Mucosa of rectum (tissue), 2 donors: Measurements from ENCODE around the gene UBASH3A.
"Not testable (repeated sequence)": the region's sequence is repeated elsewhere in the genome, so short reads cannot be mapped to it uniquely, and the experiment has no call there.

ENCODE experiments used
- H3K27ac ChIP-seq, 2 donors: one replicate each; pipeline ENCODE4 v1.7.0; 2013; ENCODE audit warnings: inconsistent platforms in 2 of 2, low read depth in 2 of 2, low read length in 2 of 2
- H3K27me3 ChIP-seq, 2 donors: one replicate each; pipeline ENCODE4 v1.7.0; 2013; ENCODE audit warnings: low read length in 2 of 2; ENCODE audit not compliant: control insufficient read depth in 2 of 2, insufficient read depth in 2 of 2
- H3K36me3 ChIP-seq, 2 donors: one replicate each; pipeline ENCODE4 v1.7.0; 2013; ENCODE audit warnings: low read length in 2 of 2; ENCODE audit not compliant: control insufficient read depth in 2 of 2, insufficient read depth in 2 of 2
- H3K4me1 ChIP-seq, 2 donors: one replicate each; pipeline ENCODE4 v1.7.0; 2013; ENCODE audit warnings: low read length in 2 of 2, mild to moderate bottlenecking in 1 of 2; ENCODE audit not compliant: control insufficient read depth in 2 of 2, insufficient read depth in 2 of 2
- H3K4me3 ChIP-seq, 2 donors: one replicate each; pipeline ENCODE4 v1.7.0; 2013; ENCODE audit warnings: low read length in 2 of 2
- H3K9ac ChIP-seq, 2 donors: one replicate each; pipeline ENCODE4 v1.7.0; 2013; ENCODE audit warnings: low read length in 2 of 2, low read depth in 1 of 2, mild to moderate bottlenecking in 1 of 2
- H3K9me3 ChIP-seq, 2 donors: one replicate each; pipeline ENCODE4 v1.7.0; 2013; ENCODE audit warnings: low read length in 2 of 2; ENCODE audit not compliant: control insufficient read depth in 2 of 2
- donor health status: healthy.
- donor health status: Normal muscosa, but diverticular disease.

UBASH3A gene

GRCh38 chr21:42406866-42407265, 3.2 kb downstream of the UBASH3A start:
- Histone ChIP-seq H3K36me3 (no peaks in the 10 kb centered on the region), H3K9me3 (no peaks in the 10 kb centered on the region), H3K4me1 (no peaks in the 10 kb centered on the region), H3K4me3 (peak overlapping the region in 1 of 2 donors; percentile 55), H3K27me3 (no peaks in the 10 kb centered on the region), H3K9ac (peak overlapping the region in 1 of 2 donors; percentile 24), H3K27ac (no peak overlapping the region)

GRCh38 chr21:42407476-42407875, 3.8 kb downstream of the UBASH3A start:
- no peaks in the 10 kb centered on the region for H3K36me3 ChIP-seq
- no peaks in the 10 kb centered on the region for H3K9me3 ChIP-seq
- H3K4me3 ChIP-seq: no peak overlapping the region
- H3K9ac ChIP-seq: no peak overlapping the region
- H3K27me3 ChIP-seq: no peaks in the 10 kb centered on the region
- H3K4me1 ChIP-seq: no peaks in the 10 kb centered on the region
- H3K27ac ChIP-seq: no peak overlapping the region

- not testable (repeated sequence) for H3K4me3 ChIP-seq, H3K9me3 ChIP-seq, H3K4me1 ChIP-seq, H3K9ac ChIP-seq, H3K36me3 ChIP-seq, H3K27ac ChIP-seq, H3K27me3 ChIP-seq
Observed at GRCh38 chr21:42408718-42409117, 5.0 kb downstream of the UBASH3A start.

- no peaks in the 10 kb centered on the region for H3K4me1 ChIP-seq
- no peak overlapping the region for H3K4me3 ChIP-seq
- H3K27ac ChIP-seq: no peak overlapping the region
- H3K9ac ChIP-seq: no peak overlapping the region
- H3K27me3 ChIP-seq: no peaks in the 10 kb centered on the region
- no peaks in the 10 kb centered on the region for H3K9me3 ChIP-seq
- no peaks in the 10 kb centered on the region for H3K36me3 ChIP-seq
Observed at GRCh38 chr21:42409366-42409765, 5.7 kb downstream of the UBASH3A start.

GRCh38 chr21:42411197-42411869, 7.6 kb downstream of the UBASH3A start:
- H3K27ac ChIP-seq: no peak overlapping the region
- no peak overlapping the region for H3K9ac ChIP-seq
- H3K4me3 ChIP-seq: no peak overlapping the region
- H3K9me3 ChIP-seq: no peaks in the 10 kb centered on the region
- H3K36me3 ChIP-seq: no peaks in the 10 kb centered on the region
- H3K27me3 ChIP-seq: no peaks in the 10 kb centered on the region
- no peaks in the 10 kb centered on the region for H3K4me1 ChIP-seq

GRCh38 chr21:42411891-42412635, 8.4 kb downstream of the UBASH3A start:
- Histone ChIP-seq H3K9ac (no peak overlapping the region), H3K27me3 (no peaks in the 10 kb centered on the region), H3K27ac (no peak overlapping the region), H3K9me3 (no peaks in the 10 kb centered on the region), H3K4me3 (no peak overlapping the region), H3K36me3 (no peaks in the 10 kb centered on the region), H3K4me1 (no peaks in the 10 kb centered on the region)

GRCh38 chr21:42412636-42412933, 8.9 kb downstream of the UBASH3A start:
- Histone ChIP-seq H3K27me3 (no peaks in the 10 kb centered on the region), H3K36me3 (no peaks in the 10 kb centered on the region), H3K4me1 (no peaks in the 10 kb centered on the region), H3K4me3 (no peak overlapping the region), H3K27ac (no peak overlapping the region), H3K9ac (no peak overlapping the region), H3K9me3 (no peaks in the 10 kb centered on the region)

GRCh38 chr21:42413093-42413492, 9.4 kb downstream of the UBASH3A start:
- Histone ChIP-seq H3K27me3 (no peaks in the 10 kb centered on the region), H3K36me3 (no peaks in the 10 kb centered on the region), H3K9ac (no peak overlapping the region), H3K9me3 (no peaks in the 10 kb centered on the region), H3K4me1 (no peaks in the 10 kb centered on the region), H3K27ac (no peak overlapping the region), H3K4me3 (no peak overlapping the region)

GRCh38 chr21:42413500-42413899, 9.8 kb downstream of the UBASH3A start:
- Histone ChIP-seq H3K4me1 (no peaks in the 10 kb centered on the region), H3K9me3 (no peaks in the 10 kb centered on the region), H3K27me3 (no peaks in the 10 kb centered on the region), H3K4me3 (no peak overlapping the region), H3K27ac (no peak overlapping the region), H3K36me3 (no peaks in the 10 kb centered on the region), H3K9ac (no peak overlapping the region)

- Histone ChIP-seq H3K27ac (no peak overlapping the region), H3K4me1 (no peaks in the 10 kb centered on the region), H3K27me3 (no peaks in the 10 kb centered on the region), H3K4me3 (no peak overlapping the region), H3K9ac (no peak overlapping the region), H3K36me3 (no peaks in the 10 kb centered on the region), H3K9me3 (no peaks in the 10 kb centered on the region)
Observed at GRCh38 chr21:42414066-42414465, 10.4 kb downstream of the UBASH3A start.
